Measurements from ENCODE around the gene KMT2A.
"Not testable (repeated sequence)": the region's sequence is repeated elsewhere in the genome, so short reads cannot be mapped to it uniquely, and the experiment has no call there.

The KMT2A gene

GRCh38 chr11:118435893-118436624 lies at the start of gene KMT2A:
Gene KMT2A, plus strand, starts transcription at chr11:118436492. Its CDS starts 21 bp downstream, at chr11:118436513.
- Histone ChIP-seq H3K4me3 (ENCODE audit: low read depth, low read length) (peak within 1 kb of the TSS; percentile 93), H3K9ac (ENCODE audit: low read length) (peak within 1 kb of the TSS; percentile 78), H3K36me3 (ENCODE audit: control insufficient read depth, insufficient read depth, low read length) (0 out of 2 replicates have a peak, but pooled peaks cover 11% of the 10 kb centered on the region), H3K4me1 (ENCODE audit: control insufficient read depth, insufficient read depth, low read length) (peaks cover 14% of the 10 kb centered on the region), H3K27ac (ENCODE audit: low read depth, low read length) (peak within 1 kb of the TSS; percentile 68; the same call in 1 of the 2 replicates), H3K27me3 (ENCODE audit: control insufficient read depth, insufficient read depth, low read length) (peaks cover 7% of the 10 kb centered on the region), H3K9me3 (ENCODE audit: control insufficient read depth, insufficient read depth, low read depth, low read length) (no peaks in the 10 kb centered on the region)

- Histone ChIP-seq H3K9me3 (ENCODE audit: control insufficient read depth, insufficient read depth, low read depth, low read length) (no peaks in the 10 kb centered on the region), H3K27ac (ENCODE audit: low read depth, low read length) (no peak overlapping the region), H3K4me1 (ENCODE audit: control insufficient read depth, insufficient read depth, low read length) (no peaks in the 10 kb centered on the region), H3K4me3 (ENCODE audit: low read depth, low read length) (no peak overlapping the region), H3K36me3 (ENCODE audit: control insufficient read depth, insufficient read depth, low read length) (peaks cover 53% of the 10 kb centered on the region), H3K9ac (ENCODE audit: low read length) (no peak overlapping the region), H3K27me3 (ENCODE audit: control insufficient read depth, insufficient read depth, low read length) (no peaks in the 10 kb centered on the region)
Measured at GRCh38 chr11:118396097-118396501, 40.2 kb upstream of the KMT2A start.

GRCh38 chr11:118397448-118397847 lies 38.8 kb upstream of the KMT2A start:
- Histone ChIP-seq H3K27ac (ENCODE audit: low read depth, low read length) (no peak overlapping the region), H3K4me3 (ENCODE audit: low read depth, low read length) (no peak overlapping the region), H3K27me3 (ENCODE audit: control insufficient read depth, insufficient read depth, low read length) (no peaks in the 10 kb centered on the region), H3K4me1 (ENCODE audit: control insufficient read depth, insufficient read depth, low read length) (no peaks in the 10 kb centered on the region), H3K9me3 (ENCODE audit: control insufficient read depth, insufficient read depth, low read depth, low read length) (no peaks in the 10 kb centered on the region), H3K36me3 (ENCODE audit: control insufficient read depth, insufficient read depth, low read length) (peaks cover 45% of the 10 kb centered on the region), H3K9ac (ENCODE audit: low read length) (no peak overlapping the region)

DNA sequence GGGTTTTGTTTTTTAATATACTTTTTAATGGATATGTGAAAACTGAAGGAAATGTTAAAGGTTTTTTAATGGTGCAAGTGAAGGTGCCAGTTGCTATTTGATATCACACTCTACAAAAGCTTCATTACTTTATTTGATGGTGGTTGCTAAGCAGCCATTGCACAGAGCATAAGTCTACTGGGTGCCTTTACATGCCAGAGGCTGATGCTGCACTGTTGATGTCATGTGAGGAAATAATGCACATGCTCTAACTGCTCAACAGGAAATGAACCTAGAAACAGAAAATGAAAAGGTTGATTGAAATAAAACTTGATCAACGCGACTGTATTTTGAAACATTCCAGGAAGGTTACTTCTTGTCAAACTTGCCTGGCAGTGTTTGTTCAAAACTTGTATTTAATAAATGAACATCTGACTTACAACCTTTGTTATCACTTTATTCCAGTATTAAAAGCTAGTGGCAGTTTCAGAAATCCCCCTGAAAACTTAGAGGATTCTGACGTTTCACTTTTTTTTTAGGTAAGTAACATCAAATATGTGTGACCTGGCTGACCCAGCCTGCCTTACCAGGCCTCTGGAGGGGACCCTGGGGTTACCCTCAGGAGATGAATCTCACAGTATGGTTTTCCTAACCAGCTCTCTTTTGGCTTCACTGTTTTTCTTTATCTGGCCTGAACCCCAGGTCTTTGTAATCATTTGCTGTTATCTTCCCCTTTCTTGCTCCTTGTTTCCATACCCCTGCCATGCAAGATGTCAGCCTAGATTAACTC lies 37.3 kb upstream of the KMT2A start:
- no peaks in the 10 kb centered on the region for H3K4me1 ChIP-seq (ENCODE audit: control insufficient read depth, insufficient read depth, low read length)
- H3K27ac ChIP-seq (ENCODE audit: low read depth, low read length) = no peak overlapping the region
- peaks cover 31% of the 10 kb centered on the region for H3K36me3 ChIP-seq (ENCODE audit: control insufficient read depth, insufficient read depth, low read length)
- H3K4me3 ChIP-seq (ENCODE audit: low read depth, low read length) = no peak overlapping the region
- H3K27me3 ChIP-seq (ENCODE audit: control insufficient read depth, insufficient read depth, low read length) = no peaks in the 10 kb centered on the region
- no peaks in the 10 kb centered on the region for H3K9me3 ChIP-seq (ENCODE audit: control insufficient read depth, insufficient read depth, low read depth, low read length)
- H3K9ac ChIP-seq (ENCODE audit: low read length) = peak overlapping the region; percentile 20

DNA sequence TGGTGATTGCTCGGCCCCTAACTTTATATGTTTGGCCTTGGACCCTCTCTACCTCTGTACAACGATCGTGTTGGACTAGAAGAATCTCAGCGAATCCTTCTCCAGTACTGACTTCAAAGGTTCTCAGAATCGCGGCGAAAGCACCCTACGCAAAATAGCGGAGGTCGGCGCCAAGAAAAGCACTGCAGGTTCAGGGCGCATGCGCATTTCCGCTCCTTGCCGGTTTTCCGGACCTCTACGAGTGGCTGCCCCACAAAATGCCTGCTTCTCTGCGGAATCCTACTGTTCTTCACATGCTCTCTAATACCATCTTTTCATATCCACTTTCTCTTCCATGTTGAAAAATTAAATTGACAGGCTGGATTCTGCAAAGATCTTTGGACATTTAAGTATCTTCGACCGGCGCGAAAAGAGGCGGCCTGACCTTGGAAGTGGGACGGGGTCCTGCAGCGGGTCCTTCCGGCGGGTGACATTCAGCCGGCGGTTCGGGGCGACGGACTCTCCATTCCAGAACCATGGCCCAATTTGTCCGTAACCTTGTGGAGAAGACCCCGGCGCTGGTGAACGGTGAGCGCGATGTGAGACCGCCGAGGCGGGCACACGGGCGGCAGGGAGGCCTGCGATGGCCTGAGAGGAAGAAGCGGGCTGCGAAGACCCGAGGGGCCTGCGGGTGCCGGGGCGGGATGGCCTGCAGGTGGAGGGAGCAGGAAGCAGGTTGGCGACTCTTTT lies 35.0 kb upstream of the KMT2A start, which contains the start of gene ATP5MG:
Gene ATP5MG (plus strand): TSS at position 456 of the 729 bp plus-strand sequence. CDS start 60 bp downstream, at position 516.
- H3K27me3 ChIP-seq (ENCODE audit: control insufficient read depth, insufficient read depth, low read length) = no peaks in the 10 kb centered on the region
- peak within 1 kb of the TSS; percentile 99 for H3K27ac ChIP-seq (ENCODE audit: low read depth, low read length)
- H3K4me3 ChIP-seq (ENCODE audit: low read depth, low read length) = peak within 1 kb of the TSS; percentile 91
- H3K9ac ChIP-seq (ENCODE audit: low read length) = peak within 1 kb of the TSS; percentile 98
- no peaks in the 10 kb centered on the region for H3K4me1 ChIP-seq (ENCODE audit: control insufficient read depth, insufficient read depth, low read length)
- no peaks in the 10 kb centered on the region for H3K9me3 ChIP-seq (ENCODE audit: control insufficient read depth, insufficient read depth, low read depth, low read length)
- H3K36me3 ChIP-seq (ENCODE audit: control insufficient read depth, insufficient read depth, low read length) = peaks cover 27% of the 10 kb centered on the region

DNA sequence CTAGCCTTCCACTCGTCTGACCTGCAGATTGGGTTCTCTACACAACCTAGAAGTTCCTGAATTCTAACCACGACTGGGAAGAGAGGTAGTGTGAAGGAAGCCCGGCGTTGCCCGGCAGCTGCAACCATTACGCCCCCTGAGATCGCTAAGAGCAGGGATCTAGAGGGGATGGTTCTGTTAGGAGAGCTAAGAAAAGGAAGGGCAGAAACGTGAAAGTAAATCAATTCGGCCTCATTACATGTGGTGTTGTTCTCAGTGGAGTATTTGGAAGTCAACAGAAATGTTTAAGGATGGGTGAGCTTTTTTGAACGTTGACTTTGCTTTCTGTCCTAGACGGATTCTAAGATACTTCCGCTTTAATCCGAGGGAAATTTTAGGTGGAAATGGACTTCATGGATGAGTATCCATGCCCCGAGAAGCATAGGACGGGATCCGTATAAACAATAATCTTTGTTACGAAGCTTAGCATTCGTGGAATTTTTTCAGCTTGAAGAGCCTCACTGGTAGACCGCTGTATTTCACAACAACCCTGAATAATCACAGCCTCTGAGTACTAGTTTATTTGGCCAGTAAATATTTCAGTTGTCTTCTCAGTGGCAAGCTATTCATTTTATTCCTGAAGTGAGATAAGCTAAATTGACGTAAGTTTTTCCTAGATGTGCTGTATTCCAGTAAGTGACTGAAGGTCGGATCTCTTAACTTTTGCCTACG lies 34.3 kb upstream of the KMT2A start:
- Histone ChIP-seq H3K9ac (ENCODE audit: low read length) (peak overlapping the region; percentile 98), H3K36me3 (ENCODE audit: control insufficient read depth, insufficient read depth, low read length) (peaks cover 29% of the 10 kb centered on the region), H3K4me3 (ENCODE audit: low read depth, low read length) (peak overlapping the region; percentile 91), H3K27me3 (ENCODE audit: control insufficient read depth, insufficient read depth, low read length) (no peaks in the 10 kb centered on the region), H3K9me3 (ENCODE audit: control insufficient read depth, insufficient read depth, low read depth, low read length) (no peaks in the 10 kb centered on the region), H3K27ac (ENCODE audit: low read depth, low read length) (peak overlapping the region; percentile 99), H3K4me1 (ENCODE audit: control insufficient read depth, insufficient read depth, low read length) (no peaks in the 10 kb centered on the region)

- H3K9me3 ChIP-seq (ENCODE audit: control insufficient read depth, insufficient read depth, low read depth, low read length); H3K27ac ChIP-seq (ENCODE audit: low read depth, low read length); H3K4me1 ChIP-seq (ENCODE audit: control insufficient read depth, insufficient read depth, low read length); H3K27me3 ChIP-seq (ENCODE audit: control insufficient read depth, insufficient read depth, low read length): not testable (repeated sequence)
- peak overlapping the region; percentile 91 for H3K4me3 ChIP-seq (ENCODE audit: low read depth, low read length)
- H3K36me3 ChIP-seq (ENCODE audit: control insufficient read depth, insufficient read depth, low read length) = peaks cover 32% of the 10 kb centered on the region
- H3K9ac ChIP-seq (ENCODE audit: low read length) = peak overlapping the region; percentile 98
Measured at GRCh38 chr11:118402594-118402993, 33.7 kb upstream of the KMT2A start.

DNA sequence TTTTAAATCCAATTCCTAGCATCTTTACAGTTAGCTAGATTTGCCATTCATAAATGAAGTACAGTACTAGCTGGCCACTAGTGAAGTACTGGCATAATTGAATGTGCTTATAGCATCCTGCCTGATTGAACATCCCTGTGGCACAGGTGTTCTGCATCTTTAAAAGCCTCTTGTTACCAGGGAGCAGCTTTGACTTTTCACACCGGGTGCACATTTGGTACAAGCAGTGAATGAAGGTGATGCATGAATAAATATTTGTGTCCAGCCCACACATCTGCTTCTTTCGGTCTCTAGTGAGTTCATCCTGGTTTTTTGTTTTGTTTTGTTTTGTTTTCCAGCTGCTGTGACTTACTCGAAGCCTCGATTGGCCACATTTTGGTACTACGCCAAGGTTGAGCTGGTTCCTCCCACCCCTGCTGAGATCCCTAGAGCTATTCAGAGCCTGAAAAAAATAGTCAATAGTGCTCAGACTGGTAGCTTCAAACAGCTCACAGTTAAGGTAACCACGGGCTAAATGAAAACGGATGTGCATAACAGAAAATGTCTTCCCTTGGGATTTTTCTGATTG lies 29.6 kb upstream of the KMT2A start:
- Histone ChIP-seq H3K27ac (ENCODE audit: low read depth, low read length) (no peak overlapping the region), H3K4me1 (ENCODE audit: control insufficient read depth, insufficient read depth, low read length) (no peaks in the 10 kb centered on the region), H3K9ac (ENCODE audit: low read length) (no peak overlapping the region), H3K36me3 (ENCODE audit: control insufficient read depth, insufficient read depth, low read length) (peaks cover 50% of the 10 kb centered on the region), H3K27me3 (ENCODE audit: control insufficient read depth, insufficient read depth, low read length) (no peaks in the 10 kb centered on the region), H3K9me3 (ENCODE audit: control insufficient read depth, insufficient read depth, low read depth, low read length) (no peaks in the 10 kb centered on the region), H3K4me3 (ENCODE audit: low read depth, low read length) (no peak overlapping the region)

GRCh38 chr11:118410055-118410745 lies 26.1 kb upstream of the KMT2A start:
- Histone ChIP-seq H3K4me1 (ENCODE audit: control insufficient read depth, insufficient read depth, low read length) (peaks cover 2% of the 10 kb centered on the region), H3K27me3 (ENCODE audit: control insufficient read depth, insufficient read depth, low read length) (no peaks in the 10 kb centered on the region), H3K9me3 (ENCODE audit: control insufficient read depth, insufficient read depth, low read depth, low read length) (no peaks in the 10 kb centered on the region), H3K4me3 (ENCODE audit: low read depth, low read length) (no peak overlapping the region), H3K27ac (ENCODE audit: low read depth, low read length) (no peak overlapping the region), H3K36me3 (ENCODE audit: control insufficient read depth, insufficient read depth, low read length) (peaks cover 41% of the 10 kb centered on the region), H3K9ac (ENCODE audit: low read length) (no peak overlapping the region)

DNA sequence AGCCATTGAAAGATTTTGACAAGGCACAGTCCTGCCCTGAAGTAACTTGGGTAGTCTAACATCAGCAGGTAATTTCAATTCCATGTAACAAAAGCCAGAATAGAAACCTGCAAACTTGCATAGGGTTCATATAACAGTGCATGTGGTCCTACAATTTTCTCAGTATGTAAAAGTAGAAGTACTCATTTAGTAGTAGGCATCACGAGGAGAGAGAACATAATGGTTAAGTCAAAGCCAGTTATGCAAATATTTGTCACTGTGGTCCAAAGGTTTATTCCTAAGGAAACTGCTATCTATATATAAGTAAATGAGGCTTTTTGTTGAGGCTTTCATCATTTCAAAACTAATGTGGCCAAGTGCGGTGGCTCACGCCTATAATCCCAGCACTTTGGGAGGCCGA lies 24.8 kb upstream of the KMT2A start:
- no peaks in the 10 kb centered on the region for H3K27me3 ChIP-seq (ENCODE audit: control insufficient read depth, insufficient read depth, low read length)
- no peak overlapping the region for H3K9ac ChIP-seq (ENCODE audit: low read length)
- H3K9me3 ChIP-seq (ENCODE audit: control insufficient read depth, insufficient read depth, low read depth, low read length) = no peaks in the 10 kb centered on the region
- peaks cover 14% of the 10 kb centered on the region for H3K4me1 ChIP-seq (ENCODE audit: control insufficient read depth, insufficient read depth, low read length)
- no peak overlapping the region for H3K4me3 ChIP-seq (ENCODE audit: low read depth, low read length)
- peaks cover 30% of the 10 kb centered on the region for H3K36me3 ChIP-seq (ENCODE audit: control insufficient read depth, insufficient read depth, low read length)
- no peak overlapping the region for H3K27ac ChIP-seq (ENCODE audit: low read depth, low read length)

Measured in HUES6 (cell line).